H54 (cell line): ENCODE measurements around the gene EN2.

Experiments
- DNase-seq: peaks from one replicate; pipeline ENCODE4 v3.0.0; 2011; ENCODE audit warnings: low spot score, mixed read lengths; ENCODE audit not compliant: insufficient read length
- FAIRE-seq: peaks from 3 replicates; lab custom pipeline; 2011; peaks lifted over from hg19 to GRCh38; lab: Jason Lieb, UNC
- POLR2A ChIP-seq: IDR thresholded peaks from 2 replicates; pipeline ENCODE4 v1.6.1; 2011; ENCODE audit warnings: low read depth, mild to moderate bottlenecking, low read length

EN2 gene

GRCh38 chr7:155458878-155459699 lies 1.2 kb downstream of the EN2 start:
- no peak for TF ChIP-seq POLR2A
- FAIRE-seq (no peak), DNase-seq (no peak)

DNA sequence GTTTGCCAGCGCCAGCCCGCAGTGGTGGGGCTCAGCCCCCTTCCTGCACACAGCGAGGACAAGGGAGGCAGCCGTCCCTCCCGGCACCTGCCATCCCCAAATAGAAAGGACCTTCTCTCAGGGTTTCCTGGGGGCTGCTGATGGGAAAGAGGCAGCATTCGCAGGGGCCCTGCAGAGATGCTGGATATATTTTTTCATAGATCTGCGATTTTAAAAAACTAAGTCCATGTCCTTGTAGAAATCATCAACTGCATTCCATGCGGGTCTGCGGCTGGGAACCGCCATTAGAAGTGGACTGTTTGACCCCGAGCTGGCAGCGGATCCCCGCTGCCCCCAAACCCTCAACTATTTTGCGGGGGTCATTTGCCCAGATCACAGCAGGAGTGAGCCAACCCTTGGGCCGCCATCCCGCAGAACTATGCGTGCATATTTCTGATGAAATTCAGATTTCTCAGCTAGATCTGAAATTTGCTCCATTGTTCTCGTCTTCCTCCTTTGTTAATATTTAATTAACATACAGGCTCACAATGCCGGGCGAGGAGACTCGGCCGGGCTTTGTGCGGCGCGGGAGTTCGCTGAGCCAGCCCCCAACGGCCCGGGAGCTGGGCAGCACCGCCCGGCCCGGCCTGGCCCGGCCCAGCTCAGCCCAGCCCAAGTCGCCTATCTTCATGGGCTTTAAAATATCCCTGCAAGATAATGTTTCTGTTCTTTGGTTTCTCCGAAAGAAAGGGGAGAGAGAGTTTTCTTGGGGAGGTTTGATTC lies 2.0 kb downstream of the EN2 start:
- FAIRE-seq (no peak), DNase-seq (no peak)
- no peak for TF ChIP-seq POLR2A

DNA sequence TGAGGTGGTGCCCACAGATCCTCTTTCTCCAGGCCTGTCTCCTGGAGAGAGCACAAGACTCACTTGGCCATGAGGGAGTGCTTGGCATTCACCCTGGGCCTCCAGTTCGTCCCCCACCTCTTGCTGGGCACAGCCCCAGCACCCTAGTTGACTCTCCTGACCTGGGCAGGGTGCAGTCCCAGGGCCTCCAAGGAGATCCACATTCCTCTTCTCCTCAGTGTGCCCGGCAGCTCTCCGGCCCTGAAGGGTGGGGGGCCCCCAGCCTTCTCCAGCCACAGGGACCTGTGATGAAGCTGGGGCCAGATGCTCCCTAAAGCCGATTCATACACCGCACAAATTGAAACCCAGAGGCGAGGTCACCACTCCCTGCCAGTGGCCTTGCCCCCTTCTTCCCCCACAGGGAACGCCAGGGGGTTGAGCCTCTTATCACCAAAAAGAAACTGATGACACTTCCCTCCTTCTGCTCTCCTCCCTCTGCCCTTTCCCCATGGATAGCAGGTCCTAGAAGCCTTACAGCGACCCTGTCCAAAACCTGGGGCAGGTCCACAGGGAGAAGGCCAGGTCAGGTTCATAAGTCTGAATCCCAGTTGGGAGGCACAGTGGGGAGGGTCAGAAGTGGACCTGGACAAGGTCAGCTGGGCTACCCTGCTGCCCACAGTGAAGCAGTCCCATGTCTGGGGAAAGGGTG lies 3.1 kb downstream of the EN2 start:
- no peak for TF ChIP-seq POLR2A
- no peak for FAIRE-seq
- DNase-seq: no peak

DNA sequence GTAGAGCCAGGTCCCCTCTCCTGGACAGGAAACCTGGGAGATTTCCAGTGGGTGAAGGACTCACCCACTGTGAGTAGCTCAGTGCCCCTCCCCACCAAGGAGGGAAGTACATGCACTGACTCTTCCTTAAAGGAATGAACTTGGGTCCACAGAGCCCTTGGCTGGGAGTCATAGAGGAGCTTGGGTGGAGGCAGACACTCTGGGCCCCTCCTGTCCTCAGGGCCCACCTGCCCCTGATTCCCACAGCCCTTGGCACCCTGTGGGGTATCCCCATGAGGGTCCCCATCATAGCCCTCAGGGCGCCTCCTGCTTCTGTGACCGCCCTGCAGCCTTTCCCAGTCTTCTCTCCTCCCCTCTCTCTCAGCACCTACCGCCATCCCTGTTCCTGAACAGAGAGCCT lies 3.7 kb downstream of the EN2 start:
- DNase-seq: no peak
- FAIRE-seq: no peak
- TF ChIP-seq POLR2A: no peak

DNA sequence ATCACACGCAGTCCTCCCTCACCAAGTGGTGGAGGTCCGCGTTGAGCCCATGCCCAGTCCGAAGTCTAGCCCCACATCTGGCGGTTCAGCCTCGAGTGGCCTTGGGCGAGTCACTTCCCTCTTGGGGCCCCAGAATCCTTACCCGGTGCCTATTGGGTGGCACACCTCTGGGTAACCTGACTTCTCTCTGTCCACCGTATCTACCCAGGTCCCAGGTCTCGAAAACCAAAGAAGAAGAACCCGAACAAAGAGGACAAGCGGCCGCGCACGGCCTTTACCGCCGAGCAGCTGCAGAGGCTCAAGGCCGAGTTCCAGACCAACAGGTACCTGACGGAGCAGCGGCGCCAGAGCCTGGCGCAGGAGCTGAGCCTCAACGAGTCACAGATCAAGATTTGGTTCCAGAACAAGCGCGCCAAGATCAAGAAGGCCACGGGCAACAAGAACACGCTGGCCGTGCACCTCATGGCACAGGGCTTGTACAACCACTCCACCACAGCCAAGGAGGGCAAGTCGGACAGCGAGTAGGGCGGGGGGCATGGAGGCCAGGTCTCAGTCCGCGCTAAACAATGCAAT lies 4.3 kb downstream of the EN2 start:
- FAIRE-seq: no peak
- no peak for DNase-seq
- no peak for TF ChIP-seq POLR2A

DNA sequence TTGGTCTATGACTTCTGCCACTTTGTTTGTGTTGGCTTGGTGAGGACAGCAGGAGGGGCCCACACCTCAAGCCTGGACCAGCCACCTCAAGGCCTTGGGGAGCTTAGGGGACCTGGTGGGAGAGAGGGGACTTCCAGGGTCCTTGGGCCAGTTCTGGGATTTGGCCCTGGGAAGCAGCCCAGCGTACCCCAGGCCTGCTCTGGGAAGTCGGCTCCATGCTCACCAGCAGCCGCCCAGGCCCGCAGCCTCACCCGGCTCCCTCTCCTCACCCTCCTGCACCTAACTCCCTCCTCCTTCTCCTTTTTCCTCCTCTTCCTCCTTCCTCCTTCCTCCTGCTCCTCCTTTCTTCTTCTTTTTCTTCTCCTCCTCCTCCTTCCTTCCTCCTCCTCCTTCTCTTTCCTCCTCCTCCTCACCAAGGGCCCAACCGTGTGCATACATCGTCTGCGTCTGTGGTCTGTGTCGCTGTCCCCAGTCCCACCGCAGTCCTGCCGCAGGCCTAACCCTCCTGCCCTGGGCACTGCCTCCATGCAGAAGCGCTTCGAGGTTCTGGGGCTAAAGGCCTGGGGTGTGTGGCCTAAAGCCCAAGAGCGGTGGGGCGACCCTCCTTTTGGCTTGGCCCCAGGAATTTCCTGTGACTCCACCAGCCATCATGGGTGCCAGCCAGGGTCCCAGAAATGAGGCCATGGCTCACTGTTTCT lies 5.3 kb downstream of the EN2 start:
- TF ChIP-seq POLR2A: no peak
- DNase-seq: no peak
- FAIRE-seq: no peak

GRCh38 chr7:155464183-155464582 lies 6.3 kb downstream of the EN2 start:
- no peak for TF ChIP-seq POLR2A
- DNase-seq (no peak), FAIRE-seq (no peak)

DNA sequence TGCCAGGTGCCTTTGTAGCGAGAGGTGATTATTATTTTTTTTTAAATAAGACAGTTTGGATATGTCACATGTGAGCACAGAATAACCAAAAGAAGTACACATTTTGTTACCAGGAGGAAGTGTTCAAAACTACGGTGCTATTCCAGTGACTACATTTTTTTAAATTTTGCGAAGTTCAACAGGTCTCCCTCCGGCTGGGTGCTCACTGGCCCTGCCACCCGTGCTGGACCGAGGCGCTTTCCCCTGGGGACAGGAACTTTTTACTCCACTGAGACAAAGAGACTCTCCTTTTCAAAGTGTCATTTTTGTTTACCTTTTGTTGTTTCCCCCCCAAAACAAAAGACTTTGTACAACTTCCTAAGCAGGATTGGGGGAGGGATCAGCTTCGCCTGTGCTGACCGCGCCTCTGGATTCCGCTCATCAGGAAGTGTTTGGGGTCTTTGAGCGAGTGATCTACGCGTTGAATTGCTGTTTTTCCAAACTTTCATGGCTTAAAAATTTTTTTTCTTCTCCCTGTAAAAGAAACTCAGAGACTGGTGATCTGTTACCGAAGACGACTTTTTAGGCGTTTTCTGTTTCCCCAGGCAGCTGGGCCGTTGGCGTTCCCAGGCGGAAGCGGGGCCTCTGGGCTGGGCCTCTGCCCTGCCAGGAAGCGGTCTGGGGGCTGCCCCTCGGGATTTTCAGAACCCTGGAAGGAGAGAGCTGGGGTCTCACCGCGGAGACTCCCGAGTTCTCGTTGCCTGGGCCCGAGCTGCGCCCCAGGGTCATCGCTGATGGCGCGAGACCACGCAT lies 7.2 kb downstream of the EN2 start:
- FAIRE-seq (no peak), DNase-seq (no peak)
- no peak for TF ChIP-seq POLR2A

DNA sequence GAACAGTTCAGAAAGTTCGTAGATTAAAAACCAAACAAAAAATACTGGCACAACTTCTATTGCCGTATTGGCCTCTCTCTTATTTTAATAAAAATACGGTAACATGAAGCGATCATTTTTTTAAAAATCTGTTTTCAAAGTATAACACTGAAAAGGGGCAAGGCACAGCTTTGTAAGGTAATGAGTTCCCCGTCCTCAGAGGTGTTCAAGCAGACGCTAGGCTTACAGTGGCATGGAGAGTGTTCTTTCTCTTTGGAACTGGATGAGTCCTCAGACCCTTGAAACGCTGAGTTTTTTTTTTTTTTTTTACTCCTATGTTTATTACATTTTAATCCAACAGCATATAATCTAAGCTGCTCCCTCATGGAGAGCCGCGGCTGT lies 7.8 kb downstream of the EN2 start:
- no peak for TF ChIP-seq POLR2A
- no peak for DNase-seq
- FAIRE-seq: no peak

- no peak for TF ChIP-seq POLR2A
- FAIRE-seq (no peak), DNase-seq (no peak)
Measured at GRCh38 chr7:155466142-155466813, 8.3 kb downstream of the EN2 start.

DNA sequence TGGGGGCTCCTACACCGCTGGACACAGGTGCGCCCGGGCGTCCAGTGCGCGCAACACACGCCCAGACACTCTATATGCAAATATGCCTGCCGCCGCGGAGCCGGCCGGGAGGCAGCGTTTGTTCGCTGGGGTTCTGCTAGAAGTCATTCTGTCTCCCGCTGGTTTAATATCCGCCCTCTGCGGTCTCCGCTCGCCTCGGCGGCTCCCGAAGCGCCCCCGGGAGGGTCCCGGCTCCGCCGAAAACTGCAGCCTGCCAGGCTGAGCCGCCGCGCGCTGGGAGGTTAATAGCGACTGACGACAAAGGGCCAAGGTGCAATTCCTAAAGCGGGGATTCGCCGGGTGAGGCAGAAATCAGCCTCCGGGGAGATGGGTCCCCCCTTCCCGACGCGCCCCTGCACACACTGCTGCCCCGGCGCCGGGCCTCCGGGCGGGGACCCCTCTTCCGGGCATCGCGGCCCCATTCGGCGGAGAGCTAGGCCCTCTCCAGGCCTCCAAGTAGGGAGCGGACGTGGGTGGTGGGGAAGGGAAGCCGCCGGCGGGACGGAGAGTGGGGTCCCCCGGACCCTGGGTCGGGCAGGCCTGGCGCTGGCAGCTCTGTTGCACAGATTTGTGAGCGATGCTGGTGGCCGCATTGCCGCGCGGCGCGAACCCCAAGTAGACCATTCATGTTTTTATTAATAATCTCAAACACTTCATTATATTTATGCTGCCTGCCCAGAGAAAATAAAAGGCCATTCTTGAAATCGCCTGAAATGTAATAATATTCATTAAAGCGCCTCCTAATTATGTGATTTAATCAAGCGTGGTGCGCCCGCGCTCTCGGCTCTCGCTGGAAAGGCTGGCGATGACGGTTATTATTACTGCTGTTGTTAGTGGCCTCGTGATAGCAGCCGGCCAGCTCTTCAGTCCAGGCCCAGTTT lies 9.1 kb downstream of the EN2 start:
- no peak for FAIRE-seq

More for the DNA sequence above, 9.1 kb downstream of the EN2 start:
- no peak for TF ChIP-seq POLR2A
- DNase-seq: no peak
